ENCODE results near the gene ACTN4. TPM values are rescaled to one million over a fixed set of nuclear protein-coding genes. Genes with fewer than 3 reads are reported as not detected.

Gene ACTN4
- total and polyA plus RNA-seq, 10 of the 15 experiments (the other 5 are each of a cell fraction or from before 2014, with no cell fraction given): 2.4 to 293 (median 72.5) TPM

DNA sequence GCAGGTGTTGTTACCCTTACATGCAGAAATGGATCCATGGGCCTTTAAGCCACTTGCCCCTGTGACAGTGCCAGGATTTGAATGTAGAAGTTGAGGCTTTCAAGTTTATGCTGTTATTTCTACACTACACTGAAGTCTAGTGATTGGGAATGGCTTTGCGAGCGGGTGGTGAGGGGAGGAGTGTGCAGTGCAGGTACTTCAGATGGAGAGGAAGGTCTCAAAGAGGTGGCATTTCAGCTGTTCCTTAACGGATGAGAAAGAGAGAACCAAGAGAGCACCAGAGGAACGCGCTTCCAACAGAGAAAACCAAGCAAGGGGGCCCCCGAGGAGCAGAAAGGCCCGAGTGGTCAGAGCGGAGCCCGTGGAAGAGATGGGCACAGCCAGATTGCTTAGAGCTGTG lies 13.3 kb downstream of the ACTN4 start (continued):
- no peak for TF ChIP-seq HDAC6 (IDR thresholded peaks at IDR 0.05; ENCODE audit: unreplicated experiment)
- no peak for TF ChIP-seq TAF1 (IDR thresholded peaks at IDR 0.05; ENCODE audit: borderline replicate concordance, low read depth, low read length)

DNA sequence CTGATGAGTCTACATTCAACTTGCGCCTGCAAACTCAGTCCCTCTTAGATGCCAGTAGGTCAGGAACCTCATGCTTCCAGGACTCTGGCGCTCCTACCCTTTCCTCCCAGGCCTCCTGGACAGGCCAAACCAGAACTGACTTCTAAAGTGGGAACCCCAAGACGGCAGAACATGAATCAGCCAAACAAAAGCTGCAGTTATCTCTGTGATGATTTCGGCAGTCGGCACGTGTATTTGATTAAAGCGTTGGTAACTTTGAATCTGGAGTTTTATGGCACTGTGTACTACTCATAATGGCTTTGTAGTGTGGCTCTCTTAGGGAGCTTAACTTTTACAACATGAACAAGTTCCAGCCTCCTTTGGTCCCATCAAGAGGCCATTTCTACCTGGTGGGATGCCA lies 13.7 kb downstream of the ACTN4 start:
- ChIA-PET CTCF (no interaction called here), SMC1A (ENCODE audit: uncharacterized antibody, unreplicated experiment) (interaction anchor here (1.5 kb wide), 1 partner anchor 24 kb away, joined by 4 read pairs; no protein-coding TSS in a partner anchor), RAD21 (ENCODE audit: unreplicated experiment) (interaction anchor here (0.6 to 1.2 kb wide), 2 partner anchors 14 to 302 kb away, joined by 3 read pairs; partner anchors contain the start of gene ACTN4), POLR2A (interaction anchor here (2.8 kb wide), 1 partner anchor 14 kb away, joined by 8 read pairs; the partner anchor contains the start of gene ACTN4)
- peaks cover 79% of the 10 kb centered on the region for H3K79me2 ChIP-seq (ENCODE audit: control insufficient read depth, insufficient read depth, low read length)
- TF ChIP-seq, protein P1, sequence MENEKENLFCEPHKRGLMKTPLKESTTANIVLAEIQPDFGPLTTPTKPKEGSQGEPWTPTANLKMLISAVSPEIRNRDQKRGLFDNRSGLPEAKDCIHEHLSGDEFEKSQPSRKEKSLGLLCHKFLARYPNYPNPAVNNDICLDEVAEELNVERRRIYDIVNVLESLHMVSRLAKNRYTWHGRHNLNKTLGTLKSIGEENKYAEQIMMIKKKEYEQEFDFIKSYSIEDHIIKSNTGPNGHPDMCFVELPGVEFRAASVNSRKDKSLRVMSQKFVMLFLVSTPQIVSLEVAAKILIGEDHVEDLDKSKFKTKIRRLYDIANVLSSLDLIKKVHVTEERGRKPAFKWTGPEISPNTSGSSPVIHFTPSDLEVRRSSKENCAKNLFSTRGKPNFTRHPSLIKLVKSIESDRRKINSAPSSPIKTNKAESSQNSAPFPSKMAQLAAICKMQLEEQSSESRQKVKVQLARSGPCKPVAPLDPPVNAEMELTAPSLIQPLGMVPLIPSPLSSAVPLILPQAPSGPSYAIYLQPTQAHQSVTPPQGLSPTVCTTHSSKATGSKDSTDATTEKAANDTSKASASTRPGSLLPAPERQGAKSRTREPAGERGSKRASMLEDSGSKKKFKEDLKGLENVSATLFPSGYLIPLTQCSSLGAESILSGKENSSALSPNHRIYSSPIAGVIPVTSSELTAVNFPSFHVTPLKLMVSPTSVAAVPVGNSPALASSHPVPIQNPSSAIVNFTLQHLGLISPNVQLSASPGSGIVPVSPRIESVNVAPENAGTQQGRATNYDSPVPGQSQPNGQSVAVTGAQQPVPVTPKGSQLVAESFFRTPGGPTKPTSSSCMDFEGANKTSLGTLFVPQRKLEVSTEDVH (IDR thresholded peaks at IDR 0.05; ENCODE audit: low read depth, partially characterized antibody): no peak
- TF ChIP-seq ZSCAN29 (IDR thresholded peaks at IDR 0.05): no peak
- no peak for TF ChIP-seq POLR2AphosphoS2 (IDR thresholded peaks at IDR 0.05; ENCODE audit: low read depth, low read length)
- TF ChIP-seq, protein P2, sequence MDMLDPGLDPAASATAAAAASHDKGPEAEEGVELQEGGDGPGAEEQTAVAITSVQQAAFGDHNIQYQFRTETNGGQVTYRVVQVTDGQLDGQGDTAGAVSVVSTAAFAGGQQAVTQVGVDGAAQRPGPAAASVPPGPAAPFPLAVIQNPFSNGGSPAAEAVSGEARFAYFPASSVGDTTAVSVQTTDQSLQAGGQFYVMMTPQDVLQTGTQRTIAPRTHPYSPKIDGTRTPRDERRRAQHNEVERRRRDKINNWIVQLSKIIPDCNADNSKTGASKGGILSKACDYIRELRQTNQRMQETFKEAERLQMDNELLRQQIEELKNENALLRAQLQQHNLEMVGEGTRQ (IDR thresholded peaks at IDR 0.05; ENCODE audit: borderline replicate concordance, low read depth, low read length): no peak
- TF ChIP-seq, protein P3, sequence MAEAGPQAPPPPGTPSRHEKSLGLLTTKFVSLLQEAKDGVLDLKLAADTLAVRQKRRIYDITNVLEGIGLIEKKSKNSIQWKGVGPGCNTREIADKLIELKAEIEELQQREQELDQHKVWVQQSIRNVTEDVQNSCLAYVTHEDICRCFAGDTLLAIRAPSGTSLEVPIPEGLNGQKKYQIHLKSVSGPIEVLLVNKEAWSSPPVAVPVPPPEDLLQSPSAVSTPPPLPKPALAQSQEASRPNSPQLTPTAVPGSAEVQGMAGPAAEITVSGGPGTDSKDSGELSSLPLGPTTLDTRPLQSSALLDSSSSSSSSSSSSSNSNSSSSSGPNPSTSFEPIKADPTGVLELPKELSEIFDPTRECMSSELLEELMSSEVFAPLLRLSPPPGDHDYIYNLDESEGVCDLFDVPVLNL (IDR thresholded peaks at IDR 0.05; ENCODE audit: low read depth, low read length): no peak
- TF ChIP-seq CEBPB (IDR thresholded peaks at IDR 0.05; ENCODE audit: borderline replicate concordance in 1 of 2, low read depth in 2 of 2, low read length in 2 of 2): no peak
- no peak for TF ChIP-seq SRF (IDR thresholded peaks at IDR 0.05; ENCODE audit: low read depth in 2 of 2, low read length in 2 of 2)
- no peak for TF ChIP-seq HDAC6 (IDR thresholded peaks at IDR 0.05; ENCODE audit: unreplicated experiment)
- in situ Hi-C loops (cut with MboI) (no loop called here), intact Hi-C loops (cut with micrococcal nuclease; ENCODE audit: unreplicated experiment) (no loop called here)
- no peak overlapping the region for H3K27ac ChIP-seq (ENCODE audit: control insufficient read depth, insufficient read depth)
- H4K20me1 ChIP-seq (ENCODE audit: control insufficient read depth, insufficient read depth): no peaks in the 10 kb centered on the region; the same call in none of the 2 replicates
- no peaks in the 10 kb centered on the region for H3K27me3 ChIP-seq (replicated peaks in 1 of 2; ENCODE audit: control insufficient read depth in 2 of 2, insufficient read depth in 2 of 2, low read length in 1 of 2)
- no peak overlapping the region for H3K9ac ChIP-seq (ENCODE audit: control insufficient read depth, insufficient read depth, low read length)
- no peak for ATAC-seq
- H2AFZ ChIP-seq (ENCODE audit: control insufficient read depth, low read depth, low read length): no peak overlapping the region
- H3K4me2 ChIP-seq (ENCODE audit: control insufficient read depth, insufficient read depth): no peak overlapping the region
- H3K4me1 ChIP-seq (ENCODE audit: control insufficient read depth, insufficient read depth, low read length): peaks cover 36% of the 10 kb centered on the region
- FAIRE-seq: no peak
- peaks cover 7 to 10% of the 10 kb centered on the region in 2 experiments; a peak in 2 of 4 replicates for H3K36me3 ChIP-seq (ENCODE audit: control insufficient read depth in 2 of 2, insufficient read depth in 2 of 2, low read length in 1 of 2)
- DNase-seq (ENCODE audit: low read depth, low spot score): no peak
- no peak overlapping the region for H3K4me3 ChIP-seq
- 77% methylated on average over 7 of the region's 7 CpGs for WGBS (ENCODE audit: insufficient coverage, insufficient replicate concordance, low lambda C conversion rate, missing lambda C conversion rate)
- no peaks in the 10 kb centered on the region for H3K9me3 ChIP-seq (replicated peaks; ENCODE audit: control insufficient read depth, insufficient read depth, low read length)
- BruUV-seq (replicated peaks): TSS peak; percentile 3

Data from GM12878 (cell line).